Midbrain (tissue), 1 donor: ENCODE data around the gene EIF4G3.
"Not testable (repeated sequence)": the region's sequence is repeated elsewhere in the genome, so short reads cannot be mapped to it uniquely, and the experiment has no call there.

Experiments
- DNase-seq: peaks from one replicate; lab custom pipeline; 2025; lab: John Stamatoyannopoulos, UW

Gene EIF4G3

DNA sequence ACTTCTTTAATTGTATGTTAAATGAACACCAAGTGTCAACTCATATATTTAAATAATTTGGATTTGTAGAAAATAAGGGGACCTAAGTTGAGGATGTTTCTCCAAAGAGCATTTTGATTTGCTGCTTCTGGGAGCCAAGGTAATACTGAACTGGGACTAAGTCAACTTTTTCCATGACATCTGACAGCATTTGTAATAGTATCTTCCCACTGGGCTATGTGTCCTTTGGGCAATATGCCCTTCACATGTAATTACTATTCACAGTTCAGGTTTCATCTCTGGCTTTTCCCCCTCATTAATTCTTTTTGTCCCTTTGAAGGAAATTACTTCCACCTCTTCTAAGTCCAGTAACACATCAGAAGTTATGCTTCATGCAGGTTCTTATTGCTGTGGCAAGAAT is 352.9 kb downstream of the EIF4G3 start:
- no peak for DNase-seq

DNA sequence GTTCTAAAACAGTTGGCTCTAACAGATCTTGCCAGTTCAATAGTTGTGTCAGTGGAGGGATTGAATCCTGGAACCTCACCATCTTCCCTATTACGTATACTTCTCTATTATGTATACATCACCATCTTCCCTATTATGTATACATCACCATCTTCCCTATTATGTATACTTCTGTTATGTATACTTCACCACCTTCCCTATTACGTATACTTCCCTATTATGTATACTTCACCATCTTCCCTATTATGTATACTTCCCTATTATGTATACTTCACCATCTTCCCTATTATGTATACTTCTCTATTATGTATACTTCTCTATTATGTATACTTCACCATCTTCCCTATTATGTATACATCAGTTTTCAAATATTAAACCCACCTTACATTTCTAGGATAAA is 355.2 kb downstream of the EIF4G3 start:
- no peak for DNase-seq

DNA sequence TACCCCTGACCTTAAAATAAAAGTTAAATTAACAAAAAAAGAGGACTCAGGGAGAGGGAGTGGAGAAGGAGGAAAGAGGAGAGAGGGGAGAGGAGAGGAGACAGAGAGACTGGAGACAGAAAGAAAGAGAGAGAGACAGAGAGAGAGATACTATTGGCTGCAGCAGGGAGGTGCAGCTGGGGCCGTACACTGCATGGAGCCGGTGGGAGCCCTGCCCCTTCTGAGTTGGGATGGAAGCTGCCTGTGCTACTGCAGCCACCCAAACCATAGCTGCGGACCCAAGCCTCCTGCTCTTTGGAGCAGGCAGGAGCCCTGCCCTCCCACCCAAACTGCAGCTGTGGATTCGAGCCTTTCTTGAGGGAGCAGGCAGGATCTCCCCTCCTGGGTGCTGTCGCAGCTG is 356.9 kb downstream of the EIF4G3 start:
- DNase-seq: no peak

DNA sequence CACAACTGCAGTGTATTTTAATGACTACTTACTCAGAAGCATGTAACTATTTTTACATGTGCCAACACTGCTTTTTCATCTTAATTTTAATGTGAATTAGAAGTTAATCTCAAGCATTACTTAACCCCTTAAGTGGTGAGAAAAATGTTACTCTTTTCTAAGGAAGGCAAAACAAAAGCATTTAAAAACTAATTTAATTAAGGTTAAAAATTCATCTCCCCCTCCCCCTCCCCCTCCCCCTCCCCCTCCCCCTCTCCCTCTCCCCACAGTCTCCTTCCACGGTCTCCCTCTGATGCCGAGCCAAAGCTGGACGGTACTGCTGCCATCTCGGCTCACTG is 362.2 kb downstream of the EIF4G3 start:
- DNase-seq: no peak

DNA sequence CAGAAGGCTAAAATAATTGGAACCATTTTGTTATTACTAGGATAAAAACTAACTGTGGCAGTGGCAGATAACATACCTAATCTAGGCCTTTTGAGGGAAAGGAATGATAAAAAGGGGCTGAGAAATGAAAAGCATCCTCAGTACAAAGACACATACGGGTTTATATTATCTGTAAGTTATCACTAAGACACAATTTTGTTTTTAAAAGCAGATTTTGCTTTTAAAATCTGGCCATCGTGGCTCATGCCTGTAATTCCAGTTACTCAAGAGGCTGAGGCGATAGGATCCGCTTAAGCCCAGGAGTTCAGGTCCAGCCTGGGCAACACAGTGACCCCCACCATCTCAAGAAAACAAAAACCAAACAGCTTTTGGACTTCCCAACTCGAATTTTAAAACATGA is 364.8 kb downstream of the EIF4G3 start:
- no peak for DNase-seq

DNA sequence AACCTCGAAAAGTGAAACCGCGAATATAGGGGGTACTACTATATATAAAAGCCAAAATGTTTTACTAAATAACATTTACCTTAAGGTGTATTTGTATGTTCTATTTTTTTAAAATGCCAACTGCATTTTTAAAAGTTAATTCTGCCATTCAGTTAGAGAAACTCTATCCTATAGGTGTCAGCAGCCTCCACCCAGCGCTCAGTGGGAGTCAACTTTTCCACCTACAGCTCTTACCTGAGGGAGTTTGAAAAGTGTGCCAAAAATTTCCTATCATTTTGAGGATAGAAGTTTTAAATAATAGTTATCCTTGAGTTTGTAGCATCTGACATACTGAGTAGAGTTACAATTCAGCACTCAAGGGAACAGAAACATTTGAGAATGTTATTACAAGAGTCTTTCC is 383.5 kb downstream of the EIF4G3 start:
- DNase-seq: no peak

DNA sequence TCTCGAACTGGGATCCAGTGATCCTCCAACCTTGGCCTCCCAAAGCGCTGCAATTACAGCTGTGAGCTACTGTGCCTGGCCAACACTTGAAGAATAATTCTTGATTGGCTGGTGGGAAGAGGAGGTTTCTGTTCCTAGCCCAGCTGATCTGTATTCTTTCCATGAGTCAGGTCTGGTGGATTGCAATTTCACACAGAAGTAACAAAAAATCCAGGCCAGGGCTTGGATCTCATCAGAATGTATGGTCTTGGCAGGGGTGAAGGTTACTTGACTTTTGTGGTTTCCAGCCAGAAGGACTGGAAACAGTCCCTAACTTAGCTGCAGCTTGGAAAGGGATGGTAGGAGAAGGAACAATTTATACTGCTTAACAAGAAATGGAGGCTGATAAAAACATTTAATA is 384.5 kb downstream of the EIF4G3 start:
- no peak for DNase-seq

DNA sequence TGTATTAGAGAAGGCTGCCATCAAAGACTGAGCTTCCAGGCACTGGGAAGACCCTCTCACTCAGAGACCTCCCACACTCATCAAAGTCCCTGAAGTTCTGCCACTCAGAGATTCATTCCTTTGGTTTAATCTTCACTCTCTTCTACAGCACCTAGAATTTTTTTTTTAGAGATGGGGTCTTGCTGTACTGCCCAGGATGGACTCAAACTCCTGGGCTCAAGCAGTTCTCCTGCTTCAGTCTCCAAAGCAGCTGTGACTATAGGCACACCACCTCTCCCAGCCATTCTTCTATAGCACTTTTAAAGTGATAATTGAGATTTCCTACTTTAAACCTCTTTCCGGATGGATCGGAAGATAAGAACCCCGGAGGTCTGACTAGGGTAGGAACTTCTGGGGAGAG is 385.9 kb downstream of the EIF4G3 start:
- DNase-seq: no peak

- DNase-seq: not testable (repeated sequence)
These were observed 387.1 kb downstream of the EIF4G3 start for GRCh38 chr1:20789598-20789997.

- DNase-seq: no peak
These were observed 388.6 kb downstream of the EIF4G3 start for GRCh38 chr1:20787840-20788795.

- peak; percentile 67 for DNase-seq
These were observed 389.5 kb downstream of the EIF4G3 start, which contains the start of gene HP1BP3 for GRCh38 chr1:20787029-20787839. Gene HP1BP3 (minus strand): TSS chr1:20787307. CDS start chr1:20780440, 6,867 bp downstream.

- peak; percentile 93 for DNase-seq
These were observed 390.3 kb downstream of the EIF4G3 start for GRCh38 chr1:20786253-20787028.

GRCh38 chr1:20785907-20786252 is 390.8 kb downstream of the EIF4G3 start:
- no peak for DNase-seq

DNA sequence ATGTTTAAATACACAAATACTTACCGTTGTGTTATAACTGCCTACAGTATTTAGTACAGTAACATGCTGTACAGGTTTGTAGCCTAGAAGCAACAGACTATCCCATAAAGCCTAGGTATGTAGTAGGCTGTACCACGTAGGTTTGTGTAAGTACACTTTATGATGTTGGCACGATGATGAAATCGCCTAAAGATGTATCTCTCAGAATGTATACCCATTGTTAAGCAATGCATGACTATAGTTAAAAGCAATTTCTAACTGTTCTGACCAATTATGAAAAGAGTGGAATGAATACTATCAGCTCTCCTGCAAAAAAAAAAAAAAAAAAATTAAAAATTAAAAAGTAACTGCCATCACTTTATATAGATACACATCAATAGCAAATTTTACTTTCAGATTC is 401.0 kb downstream of the EIF4G3 start:
- no peak for DNase-seq

- no peak for DNase-seq
These were observed 404.9 kb downstream of the EIF4G3 start for GRCh38 chr1:20771780-20772179.

- DNase-seq: no peak
These were observed 406.2 kb downstream of the EIF4G3 start for GRCh38 chr1:20770314-20771087.

- DNase-seq: no peak
These were observed 409.4 kb downstream of the EIF4G3 start for GRCh38 chr1:20767271-20767670.

DNA sequence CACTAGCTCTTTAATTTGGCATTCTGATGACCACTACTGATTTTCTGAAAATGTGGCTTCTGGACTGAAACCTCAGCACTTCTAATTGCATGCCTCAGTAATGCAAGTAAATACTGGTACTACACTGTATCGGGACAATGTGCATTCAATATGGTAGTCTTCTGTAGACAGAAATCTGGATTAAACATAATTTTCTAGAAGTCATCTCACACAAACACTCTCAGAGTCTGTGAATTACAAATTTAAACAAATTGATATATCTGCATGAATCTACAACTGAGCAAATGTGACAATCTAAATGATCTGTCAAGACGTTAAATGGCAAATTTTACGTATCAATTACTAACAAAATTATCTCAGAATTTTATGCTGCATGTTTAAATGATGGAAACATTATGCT is 413.3 kb downstream of the EIF4G3 start:
- DNase-seq: no peak

DNA sequence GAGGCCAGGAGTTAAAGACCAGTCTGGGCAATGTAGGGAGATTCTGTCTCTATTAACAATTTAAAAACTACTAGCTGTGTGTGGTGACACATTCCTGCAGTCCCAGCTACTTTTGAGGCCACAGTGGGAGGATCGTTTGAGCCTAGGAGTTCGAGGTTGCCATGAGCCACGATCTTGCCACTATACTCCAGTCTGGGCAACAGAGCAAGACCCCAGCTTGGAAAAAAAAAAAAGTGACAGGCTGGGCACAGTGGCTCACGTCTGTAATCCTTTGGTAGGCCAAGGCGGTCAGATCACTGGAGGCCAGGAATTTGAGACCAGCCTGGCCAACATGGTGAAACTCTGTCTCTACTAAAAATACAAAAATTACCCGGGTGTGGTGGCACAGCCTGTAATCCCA is 416.4 kb downstream of the EIF4G3 start:
- no peak for DNase-seq
